Left colon (tissue), 2 donors: Measurements from ENCODE around the gene NRXN2. TPM values are rescaled to one million over a fixed set of nuclear protein-coding genes. Genes with fewer than 3 reads are reported as not detected.

Experiments used
- ATAC-seq: fragments of 200-7000 bp; cut with Tn5 transposase; one replicate; pipeline ENCODE4 v1.9.1; 2020; ENCODE audit warnings: mild to moderate bottlenecking, moderate library complexity
- DNase-seq, 2 donors: peaks; one replicate each; pipeline ENCODE4 v3.0.0-alpha.2; 2020
- intact Hi-C, 2 donors: fragments of 100-400 bp; cut with DNase I in 1 of 2; cut with micrococcal nuclease in 1 of 2; formaldehyde crosslinking; loops; one replicate each; pipeline versions ENCODE4 v1.11.2 to v1.14.0; 2022; cut with DNase I, micrococcal nuclease
- total RNA-seq, 2 donors: library from RNA; stranded (reverse); fragmentation: NEBNext Ultra II Directional; extraction: Animal tissue kit (Norgen Biotek cat#: 25700); gene quantifications; one replicate each; pipeline ENCODE4 v1.2.1, GENCODE V29; 2021
- donor health status: DM: no; HTN: no; CAD: no.
- donor health status: DM: yes; HTN: yes; CAD: no.

The NRXN2 gene
- total RNA-seq, 2 donors from 2014 or later, result 3.6 to 5.3 TPM

DNA sequence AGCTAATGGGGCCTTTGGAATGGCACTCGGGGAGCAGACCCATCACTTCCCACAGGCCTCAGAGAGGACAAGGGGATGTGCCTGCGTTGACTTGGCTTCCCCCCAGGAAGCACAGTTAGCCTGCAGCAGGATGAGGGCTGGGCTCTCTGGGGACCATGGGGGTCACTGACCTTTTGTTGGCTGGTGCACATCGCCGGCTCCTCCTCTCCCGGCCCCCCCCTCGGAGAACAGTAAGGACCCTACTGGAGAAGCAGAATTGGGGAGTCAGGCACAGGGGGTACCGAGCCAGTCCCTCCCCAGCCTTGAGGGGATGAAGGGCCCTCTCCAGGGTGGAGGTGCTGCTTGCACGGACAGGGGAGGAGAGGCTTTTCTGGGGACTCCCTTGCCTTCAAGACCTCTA lies 32.8 kb downstream of the NRXN2 start:
- intact Hi-C loops, result no loop called here
- no peak for ATAC-seq
- no peak for DNase-seq

- peak; percentile 72 to 90 for DNase-seq
- intact Hi-C loops, result no loop called here
- peak; percentile 91 for ATAC-seq
Measured at GRCh38 chr11:64688534-64688982, 34.4 kb downstream of the NRXN2 start.

DNA sequence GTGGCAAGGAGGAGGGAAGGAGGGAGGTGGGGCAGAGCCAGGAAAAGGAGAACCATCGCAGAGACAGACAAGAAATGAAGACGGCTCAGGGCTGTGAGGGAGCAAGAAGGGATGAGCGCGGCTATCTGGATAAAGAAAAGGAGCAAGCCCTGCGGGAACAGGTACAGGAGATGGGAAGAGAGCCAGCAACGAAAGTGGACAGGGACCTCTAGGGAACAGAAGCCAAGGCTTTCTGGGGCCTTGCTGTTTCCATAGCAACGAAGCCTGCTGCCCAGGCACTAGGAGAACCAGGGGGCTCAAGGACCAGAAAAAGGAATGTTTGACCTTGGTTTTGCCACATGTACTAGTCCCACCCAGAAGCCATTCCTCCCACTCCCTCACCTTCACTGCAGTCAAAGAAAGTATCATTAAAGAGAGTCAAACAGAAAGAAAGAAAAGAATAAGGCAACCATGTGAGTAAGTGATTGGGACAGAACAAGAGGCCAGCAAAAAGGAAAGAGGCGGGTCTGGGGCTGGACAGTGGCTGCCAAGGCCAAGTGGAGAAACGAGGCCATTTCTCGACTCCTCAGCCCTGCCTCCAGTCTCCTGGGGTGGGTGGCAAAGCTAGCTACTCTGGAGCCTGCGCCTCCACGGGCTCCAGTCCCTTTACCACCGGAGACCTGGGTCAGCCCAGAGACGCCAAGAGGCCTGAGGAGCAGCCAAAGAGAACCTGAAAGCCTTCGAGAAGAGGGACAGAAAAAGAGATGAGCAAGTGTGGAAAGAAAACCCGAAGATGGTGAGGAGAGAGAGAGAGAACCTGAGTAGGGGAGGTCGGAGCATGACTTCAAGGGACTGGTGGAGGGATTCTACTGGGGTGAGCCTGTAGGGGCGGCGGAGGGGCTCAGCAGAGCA lies 35.1 kb downstream of the NRXN2 start:
- intact Hi-C loops, result no loop called here
- ATAC-seq (peak; percentile 9), DNase-seq (no peak)

DNA sequence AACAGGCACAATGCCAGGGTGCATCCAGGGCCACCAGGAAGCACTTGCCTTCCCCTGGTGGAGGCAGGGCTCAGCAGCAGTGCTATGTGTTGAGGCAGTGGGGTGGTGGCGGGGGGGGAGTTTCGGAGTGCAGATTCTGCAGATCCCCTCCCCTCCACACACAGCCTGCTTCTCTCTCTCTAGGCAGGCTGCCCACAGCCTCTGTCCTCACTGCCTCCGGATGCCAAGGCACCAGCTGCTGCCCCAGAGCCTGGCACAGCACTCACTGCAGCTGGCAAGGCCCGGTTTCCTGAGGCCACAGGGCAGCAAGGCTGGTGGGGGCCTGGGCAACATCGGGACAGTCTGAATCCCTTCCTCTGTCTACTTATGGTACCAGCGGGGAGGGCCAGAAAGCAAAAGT lies 35.8 kb downstream of the NRXN2 start:
- ATAC-seq, result no peak
- DNase-seq, result peak; percentile 11 to 39
- intact Hi-C loops, result no loop called here

- intact Hi-C loops, result no loop called here
- DNase-seq, result no peak
- no peak for ATAC-seq
Measured at GRCh38 chr11:64686466-64687170, 36.4 kb downstream of the NRXN2 start.

DNA sequence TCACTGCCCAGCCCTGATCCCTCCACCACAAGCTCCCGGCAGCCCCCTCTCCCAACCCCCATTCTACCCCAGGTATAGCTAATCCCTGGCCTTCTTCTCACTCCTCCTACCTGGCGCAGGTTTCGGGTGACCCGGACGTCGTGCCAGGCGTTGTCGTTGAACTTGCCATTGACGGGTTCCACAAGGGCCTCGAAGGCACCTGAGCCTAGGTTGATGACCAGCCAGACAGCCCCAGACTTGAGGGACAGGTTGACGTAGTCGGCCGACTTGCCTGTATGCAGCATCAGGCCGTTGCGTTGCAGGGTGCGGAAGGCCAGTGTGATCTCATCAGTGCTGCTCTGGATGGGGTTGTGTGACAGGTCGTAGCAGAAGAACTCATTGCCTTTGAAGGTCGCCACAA lies 37.5 kb downstream of the NRXN2 start:
- ATAC-seq (no peak), DNase-seq (no peak)
- intact Hi-C loops, result no loop called here

GRCh38 chr11:64684357-64684756 lies 38.6 kb downstream of the NRXN2 start:
- intact Hi-C loops, result no loop called here
- DNase-seq (no peak), ATAC-seq (no peak)

- intact Hi-C loops, result no loop called here
- DNase-seq (no peak), ATAC-seq (no peak)
Measured at GRCh38 chr11:64681171-64681570, 41.8 kb downstream of the NRXN2 start.

DNA sequence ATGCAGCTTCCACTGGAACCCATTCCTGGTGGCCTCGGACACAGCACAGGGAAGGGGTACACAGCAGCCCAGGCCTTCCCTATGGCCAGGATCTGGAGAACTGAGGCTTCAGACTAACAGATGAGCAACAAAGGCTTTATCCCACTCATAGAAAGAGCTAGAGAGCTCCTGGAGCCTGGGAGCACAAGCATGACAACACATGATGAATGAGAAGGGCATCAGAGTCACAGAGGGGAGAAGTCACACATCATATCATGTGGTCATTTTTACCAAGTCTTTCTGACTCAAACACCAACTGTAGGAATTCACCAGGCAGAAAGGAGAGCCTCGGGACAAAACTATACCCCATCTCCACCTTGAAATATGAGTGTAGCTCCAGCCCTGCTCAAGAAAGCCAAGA lies 43.2 kb downstream of the NRXN2 start:
- no peak for DNase-seq
- ATAC-seq, result no peak
- intact Hi-C loops, result no loop called here

DNA sequence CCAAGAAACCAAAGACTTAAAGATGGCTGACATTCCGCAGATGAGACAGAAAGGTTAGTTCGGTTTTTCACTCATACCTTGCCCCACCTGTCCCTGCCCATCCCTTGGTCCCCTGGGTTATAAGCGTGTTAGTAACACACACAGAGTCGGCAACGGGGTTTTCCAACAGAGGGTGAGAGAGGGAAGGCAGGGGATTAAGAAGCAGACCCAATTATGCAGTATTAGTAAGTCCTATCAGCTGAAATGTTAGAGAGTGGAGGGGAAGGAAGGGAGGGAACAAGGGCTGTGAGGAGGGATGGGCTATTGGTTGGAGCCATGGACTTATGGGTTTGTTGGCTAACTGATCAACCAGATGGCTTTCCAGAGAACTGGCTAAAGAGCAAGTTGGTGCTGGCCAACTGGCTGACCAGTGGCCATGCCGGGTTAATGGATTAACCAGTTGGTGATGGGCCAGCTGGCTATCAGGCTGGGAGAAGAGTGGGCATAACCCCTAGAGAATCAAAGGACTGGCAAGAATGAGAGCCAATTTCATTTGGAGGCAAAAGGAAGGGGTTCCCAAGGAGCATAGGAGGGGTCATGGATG lies 45.5 kb downstream of the NRXN2 start:
- no peak for DNase-seq
- intact Hi-C loops, result no loop called here
- no peak for ATAC-seq

GRCh38 chr11:64676261-64676615 lies 46.8 kb downstream of the NRXN2 start:
- intact Hi-C loops, result no loop called here
- ATAC-seq (no peak), DNase-seq (no peak)

GRCh38 chr11:64675450-64676260 lies 47.3 kb downstream of the NRXN2 start:
- intact Hi-C loops, result no loop called here
- ATAC-seq (no peak), DNase-seq (no peak)

DNA sequence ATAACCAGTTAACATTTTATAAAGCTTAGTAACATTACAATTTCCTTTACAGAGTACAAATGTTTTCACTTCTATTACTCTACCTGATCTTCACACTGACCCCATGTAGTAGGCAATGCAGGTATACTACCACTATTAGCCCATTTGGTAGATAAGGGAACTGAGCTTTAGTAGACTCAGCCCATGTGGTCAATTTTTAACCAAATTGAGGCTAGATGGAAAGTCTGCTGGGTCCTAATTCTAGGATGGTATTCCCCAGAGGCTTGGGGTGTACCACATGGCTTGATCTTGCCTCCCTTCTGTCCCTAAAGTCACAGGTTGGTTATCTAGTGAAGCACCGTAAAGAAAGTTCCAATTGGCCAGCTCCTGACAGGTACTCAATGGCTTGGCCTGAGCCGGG lies 48.2 kb downstream of the NRXN2 start:
- no peak for DNase-seq
- intact Hi-C loops, result no loop called here

DNA sequence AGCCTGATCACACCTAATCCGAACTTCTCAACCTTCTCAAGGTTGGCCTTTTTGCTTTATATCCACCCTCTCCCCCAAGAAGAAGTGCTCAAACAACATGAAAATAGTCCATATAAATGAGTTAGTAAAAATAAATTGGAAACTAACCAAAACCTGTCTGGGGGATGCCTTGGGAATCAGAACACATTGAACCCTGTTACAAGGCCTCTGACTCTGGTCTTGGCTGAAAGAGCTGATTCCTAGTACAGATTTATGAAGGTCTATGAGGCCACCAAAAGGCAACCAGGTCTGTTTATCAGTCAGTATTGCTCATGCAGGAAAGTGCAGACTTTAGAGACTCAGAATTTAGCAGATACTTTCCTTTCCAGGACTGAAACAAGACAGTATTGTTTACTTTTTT lies 49.7 kb downstream of the NRXN2 start:
- DNase-seq (no peak), ATAC-seq (no peak)
- intact Hi-C loops, result no loop called here

More for the DNA sequence above, 48.2 kb downstream of the NRXN2 start:
- no peak for ATAC-seq

- intact Hi-C loops, result no loop called here
Measured at GRCh38 chr11:64672875-64673274, 50.1 kb downstream of the NRXN2 start.

DNA sequence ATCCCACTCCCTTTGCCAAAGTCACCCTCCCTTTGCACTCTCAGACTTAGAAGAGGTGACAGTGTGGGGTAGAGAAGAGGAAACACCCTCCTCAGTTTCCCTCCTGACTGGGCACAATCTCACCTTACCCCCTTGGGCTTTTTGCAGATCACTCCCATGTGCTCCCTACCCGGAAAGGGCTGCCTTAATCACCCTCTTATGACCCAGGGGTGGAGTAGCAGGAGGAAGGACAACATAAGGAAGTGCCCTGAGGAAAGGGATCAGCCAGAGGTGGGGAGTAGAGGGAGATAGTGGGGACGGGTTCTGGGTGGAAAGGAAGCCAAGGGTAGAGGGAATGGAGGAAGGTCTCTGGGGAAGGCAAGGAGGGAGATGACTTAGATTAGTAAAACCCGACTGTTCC lies 52.0 kb downstream of the NRXN2 start:
- DNase-seq (peak in 1 of 2 donors; percentile 61), ATAC-seq (peak; percentile 97)
- intact Hi-C loops, result no loop called here

More at GRCh38 chr11:64672875-64673274, 50.1 kb downstream of the NRXN2 start:
- ATAC-seq, result no peak
- DNase-seq, result no peak

GRCh38 chr11:64667154-64667745 lies 55.7 kb downstream of the NRXN2 start:
- intact Hi-C loops, result no loop called here
- no peak for DNase-seq
- ATAC-seq, result no peak

DNA sequence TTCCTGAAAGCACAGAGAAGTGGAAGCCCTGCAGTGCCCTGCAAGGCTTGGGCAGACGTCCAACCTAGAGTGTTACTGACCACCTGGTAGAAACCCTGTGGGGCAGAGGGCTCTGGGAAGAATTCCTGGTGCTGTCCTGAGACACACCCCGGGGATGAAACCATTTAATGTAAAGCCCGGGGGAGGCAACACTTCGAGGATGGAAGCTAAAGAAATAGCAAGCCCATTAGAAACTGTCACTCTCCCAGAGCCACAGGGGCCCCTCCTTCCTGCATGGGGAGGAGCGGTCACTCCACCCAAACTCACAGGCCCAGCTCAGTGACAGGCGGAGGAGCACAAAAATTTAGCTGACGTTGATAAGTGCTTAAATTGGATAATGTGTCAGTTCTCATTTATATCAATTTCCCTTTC lies 57.6 kb downstream of the NRXN2 start:
- intact Hi-C loops, result no loop called here
- ATAC-seq (no peak), DNase-seq (no peak)
